GM21529 (cell line): Measurements from ENCODE around the gene ANKRD1.

ENCODE experiments used
- ATAC-seq: cut with Tn5 transposase; IDR thresholded peaks from one replicate; pipeline ENCODE4 v1.9.1; 2021; ENCODE audit not compliant: unreplicated experiment

Gene ANKRD1

DNA sequence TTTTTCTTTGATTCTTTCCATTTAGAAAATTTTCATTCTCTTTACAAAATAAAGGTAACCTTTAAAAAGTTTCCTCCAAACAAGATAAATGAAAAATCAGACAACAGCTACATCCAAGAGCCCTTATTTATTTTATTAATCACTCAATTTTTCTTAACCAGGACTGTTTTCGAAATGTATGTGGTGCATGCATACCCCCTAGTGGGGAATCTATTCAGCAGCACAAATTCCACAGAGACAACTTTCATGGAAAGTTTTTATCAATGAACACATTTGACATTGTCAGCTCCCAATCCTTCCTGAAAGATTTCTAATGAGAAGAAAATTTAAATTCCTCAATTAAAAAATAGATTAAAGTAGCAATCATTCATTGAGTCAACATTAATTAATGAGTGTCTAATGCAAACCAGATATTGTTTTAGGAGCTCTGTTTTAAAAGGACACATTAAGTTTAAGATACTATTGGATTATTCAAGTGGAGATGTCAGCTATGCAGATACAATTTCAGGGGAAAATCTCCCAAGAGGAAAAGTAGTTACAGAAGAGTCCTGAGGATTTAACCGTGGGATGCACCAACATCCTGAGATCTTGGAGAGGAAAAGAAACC, 57.9 kb downstream of the ANKRD1 start:
- no peak for ATAC-seq
